GM12801 (cell line): ENCODE data around the gene CLPSL2.

Experiments
- TF ChIP-seq, protein P1 (sequence below): IDR thresholded peaks from one replicate; pipeline ENCODE4 v1.5.1; 2011; ENCODE audit warnings: control low read depth; ENCODE audit not compliant: insufficient read length; ENCODE audit errors: extremely low read depth

Gene CLPSL2

DNA sequence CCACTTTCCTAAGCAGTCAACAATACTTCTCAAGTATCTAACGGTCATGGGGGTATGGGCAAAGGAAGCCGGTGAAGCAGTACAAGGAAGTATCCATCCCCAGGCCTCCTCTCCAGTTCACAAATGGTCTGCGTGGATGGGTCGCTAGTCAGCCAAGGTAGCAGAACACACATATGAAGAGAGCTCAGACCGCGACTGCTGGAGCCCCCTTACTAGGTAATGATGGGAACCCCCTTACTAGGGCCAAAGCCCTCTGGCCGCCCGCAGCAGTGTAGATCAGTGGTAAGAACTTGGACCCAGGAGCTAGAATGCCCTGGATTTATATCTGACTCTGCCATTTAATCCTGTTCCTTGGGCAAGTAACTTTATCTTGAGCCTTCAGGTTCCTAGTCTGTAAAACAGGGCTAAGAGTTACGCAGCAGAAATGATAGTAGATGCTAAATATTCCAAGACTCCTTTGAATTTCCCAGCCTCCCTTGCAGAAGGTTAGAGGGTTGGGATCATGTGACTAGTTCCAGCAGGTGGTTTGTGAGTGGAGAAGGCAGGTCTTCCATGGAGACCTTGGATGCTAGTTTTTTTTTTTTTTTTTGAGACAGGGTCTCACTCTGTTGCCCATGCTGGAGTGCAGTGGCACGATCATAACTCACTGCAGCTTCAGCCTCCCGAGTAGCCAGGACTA lies 2.1 kb upstream of the CLPSL2 start:
- TF ChIP-seq, protein P1, sequence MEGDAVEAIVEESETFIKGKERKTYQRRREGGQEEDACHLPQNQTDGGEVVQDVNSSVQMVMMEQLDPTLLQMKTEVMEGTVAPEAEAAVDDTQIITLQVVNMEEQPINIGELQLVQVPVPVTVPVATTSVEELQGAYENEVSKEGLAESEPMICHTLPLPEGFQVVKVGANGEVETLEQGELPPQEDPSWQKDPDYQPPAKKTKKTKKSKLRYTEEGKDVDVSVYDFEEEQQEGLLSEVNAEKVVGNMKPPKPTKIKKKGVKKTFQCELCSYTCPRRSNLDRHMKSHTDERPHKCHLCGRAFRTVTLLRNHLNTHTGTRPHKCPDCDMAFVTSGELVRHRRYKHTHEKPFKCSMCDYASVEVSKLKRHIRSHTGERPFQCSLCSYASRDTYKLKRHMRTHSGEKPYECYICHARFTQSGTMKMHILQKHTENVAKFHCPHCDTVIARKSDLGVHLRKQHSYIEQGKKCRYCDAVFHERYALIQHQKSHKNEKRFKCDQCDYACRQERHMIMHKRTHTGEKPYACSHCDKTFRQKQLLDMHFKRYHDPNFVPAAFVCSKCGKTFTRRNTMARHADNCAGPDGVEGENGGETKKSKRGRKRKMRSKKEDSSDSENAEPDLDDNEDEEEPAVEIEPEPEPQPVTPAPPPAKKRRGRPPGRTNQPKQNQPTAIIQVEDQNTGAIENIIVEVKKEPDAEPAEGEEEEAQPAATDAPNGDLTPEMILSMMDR, result no peak

DNA sequence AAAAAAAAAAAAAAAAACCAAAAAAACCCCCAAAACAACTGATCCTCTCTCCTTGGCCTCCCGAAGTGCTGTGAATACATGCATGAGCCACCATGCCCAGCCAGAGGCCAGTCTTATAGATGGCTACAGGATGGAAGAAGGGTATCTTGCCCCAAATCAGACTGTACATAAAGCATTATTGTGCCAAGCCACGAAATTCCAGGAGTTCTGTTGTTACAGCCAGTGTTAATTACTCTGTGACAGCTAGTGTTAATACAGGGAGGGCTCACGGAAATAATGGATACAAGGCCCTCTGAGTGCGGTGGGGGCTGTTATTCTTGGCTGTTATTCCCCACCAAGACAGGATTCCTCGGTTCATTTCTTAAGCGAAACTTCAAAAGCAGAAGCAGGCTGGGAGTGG lies 1.4 kb upstream of the CLPSL2 start:
- TF ChIP-seq, protein P1, result no peak

DNA sequence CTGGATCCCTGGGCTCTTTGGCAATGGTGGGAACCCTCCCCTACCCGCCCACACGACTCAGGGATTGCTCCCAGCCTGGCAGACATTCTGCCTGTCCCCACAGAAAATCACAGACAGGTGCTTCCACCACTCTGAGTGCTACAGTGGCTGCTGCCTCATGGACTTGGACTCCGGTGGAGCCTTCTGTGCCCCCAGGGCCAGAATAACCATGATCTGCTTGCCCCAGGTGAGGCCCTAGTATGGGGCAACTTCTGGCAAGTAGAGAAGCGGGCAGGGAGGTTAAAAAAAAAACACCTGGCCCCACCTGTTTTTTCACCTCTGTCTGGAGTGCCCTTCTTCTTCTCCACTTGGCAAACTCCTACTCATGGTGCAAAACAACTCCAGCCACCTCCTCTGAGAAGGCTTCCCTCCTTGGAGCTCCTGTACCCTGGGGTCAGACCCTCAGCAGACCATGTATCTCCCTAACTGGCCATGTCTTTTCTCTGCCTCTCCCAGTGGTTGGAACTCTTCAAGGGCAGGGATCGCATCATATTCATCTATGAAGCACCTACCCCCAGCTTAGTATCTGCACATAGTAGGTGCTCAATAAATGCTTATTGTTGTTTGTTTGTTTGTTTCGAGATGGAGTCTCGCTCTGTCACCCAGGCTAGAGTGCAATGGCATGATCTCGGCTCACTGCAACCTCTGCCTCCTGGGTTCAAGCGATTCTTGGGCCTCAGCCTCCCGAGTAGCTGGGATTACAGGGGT lies 1.1 kb downstream of the CLPSL2 start:
- TF ChIP-seq, protein P1, result no peak

DNA sequence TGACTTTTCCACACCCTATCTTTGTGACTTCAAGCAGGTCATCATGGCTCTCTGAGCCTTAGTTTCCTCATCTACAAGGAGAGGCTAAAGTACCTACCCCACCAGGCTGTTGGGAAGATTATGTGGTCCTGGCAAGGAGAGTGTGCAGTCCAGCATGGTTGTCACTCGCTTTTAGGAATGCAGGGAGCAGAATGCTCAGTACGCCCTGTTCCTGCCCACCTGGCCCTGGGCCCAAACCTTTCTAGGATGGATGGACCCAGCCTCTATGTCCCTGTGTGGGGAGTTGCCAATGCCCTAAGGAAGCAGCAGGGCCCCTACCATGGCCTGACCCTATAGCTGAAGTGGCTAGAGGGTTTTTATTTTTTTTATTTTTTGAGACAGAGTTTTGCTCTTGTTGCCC lies 2.0 kb downstream of the CLPSL2 start:
- TF ChIP-seq, protein P1, result no peak

DNA sequence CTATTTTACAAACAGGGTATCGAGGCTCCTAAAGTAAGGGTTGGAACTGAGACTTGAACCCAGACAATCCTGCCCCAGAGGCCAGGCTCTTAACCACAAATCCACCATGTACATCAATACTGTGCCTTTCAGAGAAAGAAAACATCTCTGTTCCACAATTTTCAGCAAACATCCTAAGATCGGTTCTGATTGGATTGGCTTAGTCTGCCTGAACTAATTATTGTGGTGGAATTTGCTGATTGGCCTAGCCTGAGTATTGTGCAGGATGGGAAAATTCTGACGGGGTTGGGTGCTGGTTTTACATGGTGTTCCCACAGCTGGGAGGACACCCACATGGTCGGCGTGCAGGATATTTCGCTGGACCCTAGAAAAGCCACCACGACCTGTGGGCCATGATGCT lies 4.3 kb downstream of the CLPSL2 start, which contains the start of gene CLPSL1:
CLPSL1 (plus strand) TSS at position 301 of the 400 bp plus-strand sequence; CDS start at position 393, 92 bp downstream.
- TF ChIP-seq, protein P1, result no peak

DNA sequence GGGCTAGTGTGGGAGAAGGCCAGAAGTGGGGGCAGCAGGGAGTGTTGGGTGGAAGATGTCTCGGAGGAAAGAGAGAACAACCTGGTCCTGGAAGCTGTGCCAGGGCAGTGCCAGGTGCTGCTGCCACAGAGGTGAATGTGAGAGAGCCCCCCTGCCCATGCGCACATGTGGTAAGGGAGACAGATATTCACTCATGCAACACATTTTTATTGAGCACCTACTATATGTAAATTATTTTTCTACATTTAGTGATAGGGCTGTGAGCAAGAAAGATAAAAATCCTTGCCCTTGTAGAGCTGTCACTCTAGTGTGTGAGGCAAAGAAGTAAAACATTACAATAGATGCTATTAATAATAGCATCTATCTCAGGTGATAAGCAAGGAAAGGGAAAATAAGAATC lies 4.9 kb downstream of the CLPSL2 start:
- TF ChIP-seq, protein P1, result no peak

DNA sequence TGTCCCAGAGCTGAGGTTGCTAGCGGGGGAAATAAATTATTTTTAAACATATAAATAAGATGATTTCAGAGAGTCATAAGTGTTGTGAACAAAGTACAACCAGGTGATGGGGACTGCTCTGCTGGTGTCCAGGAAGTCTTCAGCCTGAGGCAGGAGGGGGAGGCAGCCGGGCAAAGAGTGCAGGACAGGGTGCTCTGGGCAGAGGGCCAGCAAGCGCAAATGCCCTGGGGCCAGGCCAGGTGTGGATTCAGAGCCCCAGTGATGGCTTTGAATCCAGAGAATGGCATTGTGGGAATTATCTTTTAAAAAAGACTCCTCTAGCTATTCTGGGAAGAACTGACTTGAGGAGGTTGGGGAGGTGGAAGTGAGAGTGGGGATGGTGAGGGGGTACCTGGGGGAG lies 6.0 kb downstream of the CLPSL2 start:
- TF ChIP-seq, protein P1, result no peak
